ENCODE measurements around the gene KIF2A. TPM values are rescaled to one million over a fixed set of nuclear protein-coding genes. Genes with fewer than 3 reads are reported as not detected.

Gene KIF2A
- total and polyA plus RNA-seq, 2 of the 8 experiments (the other 6 are each of a cell fraction or from before 2014, with no cell fraction given), result 18.4 to 97.1 TPM

DNA sequence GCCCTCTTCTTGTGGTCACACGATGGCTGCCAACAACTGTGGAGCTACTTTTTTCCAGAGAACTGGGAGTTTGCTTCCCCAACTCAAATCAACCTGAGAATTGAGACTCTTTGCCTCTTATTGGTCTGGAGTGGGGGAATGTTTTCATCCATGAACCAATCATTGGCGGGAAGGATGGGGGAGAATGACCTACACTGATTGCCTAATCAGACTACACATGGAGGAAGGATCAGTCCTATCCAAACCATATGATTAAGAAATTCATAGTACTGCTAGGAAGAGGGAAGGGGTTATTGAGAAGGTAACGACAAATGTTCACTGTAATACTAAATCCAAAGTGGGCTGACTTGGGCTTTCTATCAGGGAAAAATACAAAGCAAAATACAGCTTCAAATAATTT is 7.9 kb upstream of the KIF2A start:
- no peak overlapping the region for H2BK12ac ChIP-seq (ENCODE audit: low read depth, low read length)
- no peak overlapping the region for H2BK120ac ChIP-seq (replicated peaks; ENCODE audit: low read depth, low read length)
- no peak overlapping the region for H4K5ac ChIP-seq (ENCODE audit: insufficient read length, low read depth, low read length)
- no peaks in the 10 kb centered on the region for H3K79me1 ChIP-seq (ENCODE audit: low read depth, low read length)
- TF ChIP-seq CEBPB (IDR thresholded peaks at IDR 0.05; ENCODE audit: low read depth, low read length) (peak; percentile 53; the same call in 1 of the 2 replicates), SP2 (IDR thresholded peaks at IDR 0.05; ENCODE audit: low read length) (no peak)
- FAIRE-seq, result no peak
- H3K9me3 ChIP-seq (ENCODE audit: insufficient read depth in 2 of 2, low read depth in 1 of 2, low read length in 1 of 2), result no peaks in the 10 kb centered on the region
- no peak overlapping the region for H4K91ac ChIP-seq (replicated peaks; ENCODE audit: insufficient read length, low read length)
- H3K4me2 ChIP-seq (ENCODE audit: insufficient read depth in 1 of 2, low read depth in 2 of 2, low read length in 2 of 2), result no peak overlapping the region
- H3K9ac ChIP-seq (replicated peaks in 1 of 4; ENCODE audit: extremely low read depth in 1 of 4, low read depth in 3 of 4, low read length in 3 of 4), result no peak overlapping the region
- no peak overlapping the region for H3K23ac ChIP-seq (ENCODE audit: insufficient read length)
- H3K36me3 ChIP-seq (ENCODE audit: control insufficient read depth in 2 of 4, insufficient read depth in 4 of 4, low read length in 3 of 4), result no peaks in the 10 kb centered on the region
- H3K4ac ChIP-seq (replicated peaks; ENCODE audit: insufficient read length, low read depth, low read length), result no peak overlapping the region
- no peaks in the 10 kb centered on the region for H3K27me3 ChIP-seq (replicated peaks in 1 of 4; ENCODE audit: control insufficient read depth in 3 of 4, extremely low read depth in 1 of 4, insufficient read depth in 3 of 4, low read length in 3 of 4)
- H2AFZ ChIP-seq (ENCODE audit: low read length), result 0 out of 2 replicates have a peak overlapping the region, but pooled peaks have one; percentile 6
- no peak overlapping the region for H2BK20ac ChIP-seq (ENCODE audit: low read length)
- ChIA-PET CTCF (ENCODE audit: partially characterized antibody) (interaction anchor here (1.3 kb wide), 1 partner anchor 73 kb away, joined by 8 read pairs; no protein-coding TSS in a partner anchor), POLR2A (ENCODE audit: partially characterized antibody) (interaction anchor here (0.8 to 1.1 kb wide), 2 partner anchors 8 to 105 kb away, joined by 3 read pairs; partner anchors contain the start of genes DIMT1 and KIF2A)
- H3K4me3 ChIP-seq (ENCODE audit: extremely low read depth in 1 of 4, insufficient read depth in 2 of 4, low read depth in 3 of 4, low read length in 4 of 4), result no peak overlapping the region
- H3K27ac ChIP-seq (ENCODE audit: low read depth, low read length), result no peak overlapping the region
- H3K23me2 ChIP-seq (ENCODE audit: low read depth, low read length), result no peaks in the 10 kb centered on the region
- H3K4me1 ChIP-seq (replicated peaks in 1 of 4; ENCODE audit: control insufficient read depth in 3 of 4, insufficient read depth in 4 of 4, low read length in 3 of 4), result no peaks in the 10 kb centered on the region
- no peak overlapping the region for H2BK5ac ChIP-seq (ENCODE audit: low read depth, low read length)
- no peak overlapping the region for H4K8ac ChIP-seq (ENCODE audit: extremely low read depth, insufficient read depth, low read length)
- no peaks in the 10 kb centered on the region for H3K79me2 ChIP-seq (ENCODE audit: control insufficient read depth in 1 of 2, insufficient read depth in 2 of 2, low read length in 2 of 2)
- DNase-seq (ENCODE audit: low read depth in 1 of 2, low spot score in 2 of 2), result no peak
- no peak overlapping the region for H3K56ac ChIP-seq (replicated peaks; ENCODE audit: insufficient read length, low read depth, low read length)
- H2BK15ac ChIP-seq (ENCODE audit: low read length), result no peak overlapping the region
- H3K14ac ChIP-seq (ENCODE audit: insufficient read length), result no peak overlapping the region
- H4K20me1 ChIP-seq (replicated peaks in 1 of 2; ENCODE audit: control insufficient read depth in 1 of 2, insufficient read depth in 2 of 2, low read length in 2 of 2), result no peaks in the 10 kb centered on the region
- no peak overlapping the region for H3K18ac ChIP-seq (ENCODE audit: extremely low read depth, low read length)
- 90% methylated on average over 3 of the region's 3 CpGs; no CpG with 5 or more reads in 1 of the 2 experiments for WGBS, 2 experiments (ENCODE audit: extremely low coverage in 1 of 2, insufficient coverage in 1 of 2, insufficient read length in 1 of 2, insufficient replicate concordance in 2 of 2, low coverage in 1 of 2, low lambda C conversion rate in 2 of 2, missing lambda C conversion rate in 1 of 2)
- H2AK5ac ChIP-seq (ENCODE audit: low read depth, low read length), result no peak overlapping the region

Data from H1 (cell line).